SU-DHL-6 (cell line): ENCODE data around the gene INPP5K.

Experiments
- H2AFZ ChIP-seq: fragments of 200-600 bp; sonication (generic); 2 replicates; pipeline ENCODE4 v1.6.1; 2014; ENCODE audit warnings: low read depth, mild to moderate bottlenecking, moderate library complexity, mixed read lengths, antibody characterized with exemption, low read length; ENCODE audit not compliant: severe bottlenecking
- H3F3A ChIP-seq: fragments of 200-600 bp; shearing (Covaris generic); 2 replicates; pipeline ENCODE4 v1.6.0; 2016; ENCODE audit warnings: antibody characterized with exemption, mild to moderate bottlenecking; ENCODE audit not compliant: insufficient read depth
- H3K27ac ChIP-seq: fragments of 200-600 bp; sonication (generic); 2 replicates; pipeline ENCODE4 v1.5.1; 2016; ENCODE audit warnings: low read depth, mild to moderate bottlenecking, low read length, moderate library complexity, mixed read lengths
- H3K27me3 ChIP-seq: fragments of 200-600 bp; sonication (generic), shearing (Covaris generic); 2 replicates; pipeline ENCODE4 v1.6.0; 2014; ENCODE audit warnings: mild to moderate bottlenecking, low read length
- H3K36me3 ChIP-seq: fragments of 200-600 bp; sonication (generic); 2 replicates; pipeline ENCODE4 v1.6.1; 2014; ENCODE audit warnings: mild to moderate bottlenecking, low read length, mixed read lengths
- H3K4me2 ChIP-seq: fragments of 300-600, 200-600 bp; shearing (Covaris generic), sonication (generic); 2 replicates; pipeline ENCODE4 v1.6.0; 2014; ENCODE audit warnings: low read length, low read depth, mild to moderate bottlenecking; ENCODE audit not compliant: poor library complexity, severe bottlenecking
- H3K4me3 ChIP-seq: fragments of 200-600 bp; sonication (generic); 2 replicates; pipeline ENCODE4 v1.5.1; 2014; ENCODE audit warnings: antibody characterized with exemption, low read length, mild to moderate bottlenecking, mixed read lengths; ENCODE audit not compliant: insufficient read depth, poor library complexity, severe bottlenecking
- H3K79me2 ChIP-seq: fragments of 200-600 bp; sonication (generic); 2 replicates; pipeline ENCODE4 v1.6.1; 2014; ENCODE audit warnings: mild to moderate bottlenecking, low read length, moderate library complexity; ENCODE audit not compliant: insufficient read depth
- H3K9ac ChIP-seq: fragments of 200-600 bp; sonication (generic); 2 replicates; pipeline ENCODE4 v1.7.0; 2014; ENCODE audit warnings: mild to moderate bottlenecking, low read length
- H3K9me2 ChIP-seq: fragments of 200-600 bp; sonication (generic); replicated peaks from 2 replicates; pipeline ENCODE4 v1.6.1; 2014; ENCODE audit warnings: low read length; ENCODE audit not compliant: insufficient read depth
- H3K9me3 ChIP-seq: fragments of 200-600 bp; sonication (generic); 2 replicates; pipeline ENCODE4 v1.6.1; 2014; ENCODE audit warnings: low read length, mixed read lengths; ENCODE audit not compliant: insufficient read depth
- H4K20me1 ChIP-seq: fragments of 200-600 bp; sonication (generic); 2 replicates; pipeline ENCODE4 v1.6.1; 2014; ENCODE audit warnings: low read depth, mild to moderate bottlenecking, antibody characterized with exemption, low read length, moderate library complexity, mixed read lengths
- CTCF ChIP-seq: fragments of 200-600 bp; sonication (generic); IDR thresholded peaks from one replicate; pipeline ENCODE4 v1.5.1; 2017; ENCODE audit warnings: antibody characterized with exemption, mild to moderate bottlenecking, low read length, moderate library complexity; ENCODE audit not compliant: insufficient read depth, poor library complexity, severe bottlenecking
- EZH2phosphoT487 ChIP-seq: fragments of 200-600 bp; sonication (generic), shearing (Covaris generic); conservative IDR thresholded peaks from 2 replicates; pipeline ENCODE4 v1.6.1; 2018; ENCODE audit warnings: mild to moderate bottlenecking, antibody characterized with exemption, low read length, moderate library complexity, mixed read lengths

Gene INPP5K

GRCh38 chr17:1473841-1474240 lies 42.6 kb downstream of the INPP5K start:
- Histone ChIP-seq H3K4me2 (no peak overlapping the region), H3K9ac (no peak overlapping the region), H2AFZ (no peak overlapping the region)

GRCh38 chr17:1473170-1473569 lies 43.2 kb downstream of the INPP5K start:
- Histone ChIP-seq H4K20me1 (no peaks in the 10 kb centered on the region), H3K27ac (no peak overlapping the region), H2AFZ (no peak overlapping the region), H3K9me2 (no peaks in the 10 kb centered on the region), H3K4me2 (no peak overlapping the region), H3K27me3 (no peaks in the 10 kb centered on the region), H3K9me3 (no peaks in the 10 kb centered on the region), H3K36me3 (no peaks in the 10 kb centered on the region), H3K4me3 (no peak overlapping the region), H3K9ac (no peak overlapping the region), H3K79me2 (no peaks in the 10 kb centered on the region), H3F3A (no peaks in the 10 kb centered on the region)
- TF ChIP-seq CTCF: no peak
- no peak for TF ChIP-seq EZH2phosphoT487

More at GRCh38 chr17:1473841-1474240, 42.6 kb downstream of the INPP5K start:
- H3K27me3 ChIP-seq: no peaks in the 10 kb centered on the region
- H3K4me3 ChIP-seq: no peak overlapping the region
- no peak overlapping the region for H3K27ac ChIP-seq
- no peaks in the 10 kb centered on the region for H3K79me2 ChIP-seq
- H4K20me1 ChIP-seq: no peaks in the 10 kb centered on the region
- TF ChIP-seq CTCF (no peak), EZH2phosphoT487 (no peak)
- H3F3A ChIP-seq: no peaks in the 10 kb centered on the region
- no peaks in the 10 kb centered on the region for H3K9me2 ChIP-seq
- H3K36me3 ChIP-seq: no peaks in the 10 kb centered on the region
- no peaks in the 10 kb centered on the region for H3K9me3 ChIP-seq

GRCh38 chr17:1471911-1472821 lies 44.2 kb downstream of the INPP5K start:
- no peaks in the 10 kb centered on the region for H3K9me3 ChIP-seq
- H3K79me2 ChIP-seq: no peaks in the 10 kb centered on the region
- H3K27ac ChIP-seq: no peak overlapping the region
- H2AFZ ChIP-seq: no peak overlapping the region
- H3K4me2 ChIP-seq: no peak overlapping the region
- no peaks in the 10 kb centered on the region for H3K9me2 ChIP-seq
- no peak overlapping the region for H3K9ac ChIP-seq
- H4K20me1 ChIP-seq: no peaks in the 10 kb centered on the region
- H3K4me3 ChIP-seq: no peak overlapping the region
- no peaks in the 10 kb centered on the region for H3K36me3 ChIP-seq
- no peak for TF ChIP-seq CTCF
- no peaks in the 10 kb centered on the region for H3F3A ChIP-seq
- H3K27me3 ChIP-seq: no peaks in the 10 kb centered on the region
